Right lobe of liver (tissue), 6 donors: ENCODE measurements around the gene PEX16. TPM values are rescaled to one million over a fixed set of nuclear protein-coding genes. Genes with fewer than 3 reads are reported as not detected.

Experiments
- ATAC-seq, 4 donors: fragments of 200-7000 bp; cut with Tn5 transposase; one replicate each; pipeline ENCODE4 v1.9.1; 2020; ENCODE audit warnings: mild to moderate bottlenecking in 4 of 4, moderate library complexity in 4 of 4
- DNase-seq, 3 donors: peaks; one replicate each; pipeline ENCODE4 v3.0.0-alpha.2; 2020
- H3K27ac ChIP-seq, 3 donors: fragments of 200-600 bp; one replicate each; pipeline ENCODE4 v1.8.0; 2022
- H3K27me3 ChIP-seq, 2 donors: fragments of 200-600 bp; one replicate each; pipeline ENCODE4 v1.8.0; 2022
- H3K36me3 ChIP-seq, 4 donors: fragments of 200-600 bp; sonication (generic) in 1 of 4; one replicate each; pipeline versions ENCODE4 v1.5.1 to v1.8.0; 2017 to 2022; ENCODE audit warnings: control low read depth in 1 of 4
- H3K4me1 ChIP-seq, 4 donors: fragments of 200-600 bp; sonication (generic) in 1 of 4; one replicate each; pipeline versions ENCODE4 v1.5.1 to v1.8.0; 2017 to 2022; ENCODE audit warnings: control low read depth in 1 of 4
- H3K4me3 ChIP-seq, 3 donors: fragments of 200-600 bp; one replicate each; pipeline ENCODE4 v1.8.0; 2022
- H3K9me3 ChIP-seq, 4 donors: fragments of 200-600 bp; sonication (generic) in 1 of 4; one replicate each; pipeline versions ENCODE4 v1.5.1 to v1.8.0; 2017 to 2022; ENCODE audit warnings: control low read depth in 1 of 4
- CTCF ChIP-seq, 4 donors: fragments of 200-600 bp in 3 of 4; fragments of 450-650 bp in 1 of 4; IDR thresholded peaks; one replicate each; pipeline versions ENCODE4 v1.5.1 to v1.8.0; 2016 to 2022; ENCODE audit warnings: antibody characterized with exemption in 4 of 4, mild to moderate bottlenecking in 2 of 4
- POLR2A ChIP-seq: fragments of 450-650 bp; IDR thresholded peaks from one replicate; pipeline ENCODE4 v1.6.1; 2017; ENCODE audit warnings: antibody characterized with exemption, mild to moderate bottlenecking
- WGBS: methylation state at CpG from one replicate; pipeline ENCODE4 v1.1.6; 2018; ENCODE audit warnings: low coverage, low lambda C conversion rate; ENCODE audit not compliant: insufficient coverage; ENCODE audit errors: missing lambda C conversion rate; 5-methylcytosine and 5-hydroxymethylcytosine counted together
- intact Hi-C, 2 donors: fragments of 100-400 bp; cut with DNase I; formaldehyde crosslinking; loops; one replicate each; pipeline versions ENCODE4 v1.11.2 to v1.14.1; 2022
- total RNA-seq, 6 experiments: library from RNA; depleted of rRNA in 2 of 6; stranded (reverse); fragments of >200 nt in 2 of 6; fragmentation: NEBNext Ultra II Directional in 3 of 6; extraction: Animal tissue kit (Norgen Biotek cat#: 25700) in 3 of 6; gene quantifications; one replicate each; pipeline versions ENCODE4 v1.1.0 to v1.2.4, GENCODE V29; 2016 to 2023
- donor health status: DM: no; HTN: yes; CAD: no.
- donor health status: DM: no; HTN: no; CAD: no.
- donor health status: DM: no; HTN: no; CAD: no.
- donor health status: DM: no; HTN: yes; CAD: no.
- donor health status: DM: no; HTN: yes; CAD: no.

Gene PEX16
- total RNA-seq, 6 experiments from 2014 or later: 17.9 to 36.7 (median 32.4) TPM

GRCh38 chr11:45889966-45890365, 27.7 kb downstream of the PEX16 start:
- ATAC-seq: no peak
- H3K4me1 ChIP-seq: peaks cover 0 to 24% (median 0%) of the 10 kb centered on the region in 4 donors
- TF ChIP-seq POLR2A (no peak), CTCF (IDR thresholded peaks at IDR 0.05) (no peak)
- no peaks in the 10 kb centered on the region for H3K36me3 ChIP-seq
- no peak overlapping the region for H3K27ac ChIP-seq
- peak in 2 of 3 donors; percentile 9 to 33 for DNase-seq
- no peaks in the 10 kb centered on the region for H3K27me3 ChIP-seq
- intact Hi-C loops: no loop called here
- no peak overlapping the region for H3K4me3 ChIP-seq
- WGBS: 72% methylated on average over 2 of the region's 9 CpGs
- H3K9me3 ChIP-seq: no peaks in the 10 kb centered on the region

GRCh38 chr11:45889555-45889954, 28.1 kb downstream of the PEX16 start:
- Histone ChIP-seq H3K27ac (no peak overlapping the region), H3K4me3 (no peak overlapping the region), H3K27me3 (no peaks in the 10 kb centered on the region), H3K4me1 (peaks cover 0 to 24% (median 0%) of the 10 kb centered on the region in 4 donors), H3K9me3 (no peaks in the 10 kb centered on the region), H3K36me3 (no peaks in the 10 kb centered on the region)
- intact Hi-C loops: no loop called here
- DNase-seq (peak in 1 of 3 donors; percentile 39), ATAC-seq (no peak)
- TF ChIP-seq POLR2A (no peak), CTCF (IDR thresholded peaks at IDR 0.05) (no peak)
- no CpG with 5 or more reads among the region's 8 CpGs for WGBS

GRCh38 chr11:45887587-45887986, 30.1 kb downstream of the PEX16 start:
- Histone ChIP-seq H3K4me3 (no peak overlapping the region), H3K36me3 (no peaks in the 10 kb centered on the region), H3K27ac (no peak overlapping the region), H3K4me1 (peaks cover 0 to 17% (median 0%) of the 10 kb centered on the region in 4 donors), H3K9me3 (no peaks in the 10 kb centered on the region), H3K27me3 (no peaks in the 10 kb centered on the region)
- DNase-seq: no peak
- TF ChIP-seq CTCF (IDR thresholded peaks at IDR 0.05): no peak
- TF ChIP-seq POLR2A: no peak
- WGBS: no CpG with 5 or more reads among the region's 10 CpGs
- intact Hi-C loops: no loop called here
- ATAC-seq: no peak

- no peak overlapping the region for H3K27ac ChIP-seq
- H3K36me3 ChIP-seq: peaks cover 0 to 5% (median 3%) of the 10 kb centered on the region in 4 donors
- 93% methylated on average over 2 of the region's 4 CpGs for WGBS
- intact Hi-C loops: no loop called here
- no peak for TF ChIP-seq CTCF (IDR thresholded peaks at IDR 0.05)
- no peak for TF ChIP-seq POLR2A
- H3K9me3 ChIP-seq: no peaks in the 10 kb centered on the region
- no peak for DNase-seq
- no peak for ATAC-seq
- H3K4me1 ChIP-seq: peaks cover 0 to 14% (median 0%) of the 10 kb centered on the region in 4 donors
- no peak overlapping the region for H3K4me3 ChIP-seq
- H3K27me3 ChIP-seq: no peaks in the 10 kb centered on the region
Measured at GRCh38 chr11:45886816-45887520, 30.7 kb downstream of the PEX16 start.
